GM23338 (cell line): ENCODE data around the gene RNF150. TPM values are rescaled to one million over a fixed set of nuclear protein-coding genes. Genes with fewer than 3 reads are reported as not detected.

Experiments
- ATAC-seq: fragments of 200-7000 bp; cut with Tn5 transposase; 3 replicates; pipeline ENCODE4 v1.9.1; 2020
- DNase-seq: peaks from one replicate; pipeline ENCODE4 v3.0.0-alpha.2; 2015; ENCODE audit warnings: low spot score
- H2AFZ ChIP-seq: fragments of 200-600 bp; sonication (generic); 2 replicates; pipeline ENCODE4 v1.8.0; 2016; ENCODE audit warnings: antibody characterized with exemption, mild to moderate bottlenecking, moderate library complexity
- H3F3A ChIP-seq: fragments of 200-600 bp; sonication (generic); replicated peaks from 2 replicates; pipeline ENCODE4 v1.8.0; 2017; ENCODE audit warnings: antibody characterized with exemption, mixed run types, low read depth
- H3K27ac ChIP-seq: fragments of 200-600 bp; sonication (generic); 2 replicates; pipeline ENCODE4 v1.6.1; 2016; ENCODE audit warnings: low read depth
- H3K27me3 ChIP-seq: fragments of 200-600 bp; sonication (generic); 2 replicates; pipeline ENCODE4 v1.8.0; 2016; ENCODE audit warnings: mild to moderate bottlenecking, mixed run types, moderate library complexity; ENCODE audit not compliant: insufficient read depth
- H3K36me3 ChIP-seq: fragments of 200-600 bp; sonication (generic); 2 replicates; pipeline ENCODE4 v1.8.0; 2016; ENCODE audit warnings: mild to moderate bottlenecking; ENCODE audit not compliant: insufficient read depth
- H3K4me1 ChIP-seq: fragments of 200-600 bp; sonication (generic); 2 replicates; pipeline ENCODE4 v1.8.0; 2016; ENCODE audit warnings: mild to moderate bottlenecking, moderate library complexity; ENCODE audit not compliant: insufficient read depth
- H3K4me2 ChIP-seq: fragments of 200-600 bp; sonication (generic); 2 replicates; pipeline ENCODE4 v1.7.1; 2017; ENCODE audit warnings: mixed run types
- H3K4me3 ChIP-seq: fragments of 200-600 bp; sonication (generic); 2 replicates; pipeline ENCODE4 v1.6.1; 2016; ENCODE audit warnings: mixed run types
- H3K79me2 ChIP-seq: fragments of 200-600 bp; sonication (generic); replicated peaks from 2 replicates; pipeline ENCODE4 v1.8.0; 2017; ENCODE audit warnings: mild to moderate bottlenecking; ENCODE audit not compliant: insufficient read depth
- H3K9me2 ChIP-seq: fragments of 200-600 bp; sonication (generic); 2 replicates; pipeline ENCODE4 v1.8.0; 2017; ENCODE audit not compliant: insufficient read depth
- H4K20me1 ChIP-seq: fragments of 200-600 bp; sonication (generic); replicated peaks from 2 replicates; pipeline ENCODE4 v1.8.0; 2017; ENCODE audit warnings: mild to moderate bottlenecking; ENCODE audit not compliant: insufficient read depth
- H3K27ac Mint-ChIP-seq: 2 replicates; pipeline ENCODE4 v1.8.0; 2020; ENCODE audit warnings: inconsistent platforms, mild to moderate bottlenecking, moderate library complexity, mixed read lengths
- H3K27me3 Mint-ChIP-seq: 3 replicates; pipeline ENCODE4 v1.8.0; 2022; ENCODE audit warnings: low read depth, mild to moderate bottlenecking, moderate library complexity, mixed read lengths, inconsistent platforms; ENCODE audit not compliant: insufficient read depth, poor library complexity
- H3K36me3 Mint-ChIP-seq: 3 replicates; pipeline ENCODE4 v1.8.0; 2021; ENCODE audit warnings: low read depth, mild to moderate bottlenecking, inconsistent platforms, moderate library complexity, mixed read lengths
- H3K4me1 Mint-ChIP-seq: 3 replicates; pipeline ENCODE4 v1.8.0; 2020; ENCODE audit warnings: mild to moderate bottlenecking, inconsistent platforms, mixed read lengths
- H3K4me3 Mint-ChIP-seq: 3 replicates; pipeline ENCODE4 v1.8.0; 2021; ENCODE audit warnings: moderate library complexity, mild to moderate bottlenecking, inconsistent platforms, mixed read lengths
- H3K9me3 Mint-ChIP-seq: 3 replicates; pipeline ENCODE4 v1.8.0; 2020; ENCODE audit warnings: moderate library complexity, mild to moderate bottlenecking, inconsistent platforms, mixed read lengths
- EZH2 ChIP-seq: fragments of 200-600 bp; sonication (generic); IDR thresholded peaks from one replicate; pipeline ENCODE4 v1.8.0; 2017; ENCODE audit warnings: antibody characterized with exemption, mild to moderate bottlenecking, low read depth; ENCODE audit not compliant: unreplicated experiment
- EZH2phosphoT487 ChIP-seq: fragments of 200-600 bp; sonication (generic); IDR thresholded peaks from one replicate; pipeline ENCODE4 v1.8.1; 2018; ENCODE audit warnings: antibody characterized with exemption; ENCODE audit not compliant: unreplicated experiment
- JUNB ChIP-seq: IDR thresholded peaks from one replicate; pipeline ENCODE4 v1.6.1; 2016; ENCODE audit warnings: antibody characterized with exemption; ENCODE audit not compliant: unreplicated experiment
- POLR2AphosphoS5 ChIP-seq: IDR thresholded peaks from 2 replicates; pipeline ENCODE4 v1.6.1; 2016; ENCODE audit warnings: antibody characterized with exemption, low read depth
- STAT1 ChIP-seq: IDR thresholded peaks from one replicate; pipeline ENCODE4 v1.6.1; 2016; ENCODE audit warnings: antibody characterized with exemption; ENCODE audit not compliant: unreplicated experiment
- ZNF114 ChIP-seq: fragments of 250-450 bp; sonication (Bioruptor Pico); IDR thresholded peaks from 2 replicates; pipeline ENCODE4 v1.5.0; 2020; ENCODE audit warnings: mild to moderate bottlenecking, moderate library complexity
- ZNF331 ChIP-seq: fragments of 250-450 bp; sonication (Bioruptor Pico); IDR thresholded peaks from 2 replicates; pipeline ENCODE4 v1.5.0; 2020; ENCODE audit warnings: low read depth, mild to moderate bottlenecking, moderate library complexity
- polyA plus RNA-seq: library from polyadenylated mRNA; unstranded; fragments of >200 nt; fragmentation: Nextera tagmentation; extraction: Ambion mirVana; gene quantifications from 2 replicates; pipeline ENCODE4 v1.2.1, GENCODE V29; 2016
- total RNA-seq: library from RNA; depleted of rRNA; stranded (reverse); fragments of >200 nt; shearing (Covaris generic); gene quantifications from 2 replicates; pipeline ENCODE4 v1.2.3, GENCODE V29; 2014
- TF ChIP-seq, protein P1 (sequence below), 2 experiments: fragments of 200-600 bp in 1 of 2; sonication (generic) in 1 of 2; conservative IDR thresholded peaks; 2 replicates each; pipeline versions ENCODE4 v1.5.1 to v1.6.1; 2016 to 2017; ENCODE audit warnings: antibody characterized with exemption in 2 of 2, low read depth in 2 of 2, mild to moderate bottlenecking in 2 of 2, moderate library complexity in 1 of 2
- TF ChIP-seq, protein P2 (sequence below): IDR thresholded peaks from one replicate; pipeline ENCODE4 v1.6.1; 2018; ENCODE audit warnings: antibody characterized with exemption; ENCODE audit not compliant: unreplicated experiment
- TF ChIP-seq, protein P3 (sequence below): IDR thresholded peaks from 2 replicates; pipeline ENCODE4 v1.6.1; 2016; ENCODE audit warnings: antibody characterized with exemption

The RNF150 gene
- total and polyA plus RNA-seq, 2 experiments from 2014 or later: 1.3 to 6.1 TPM

DNA sequence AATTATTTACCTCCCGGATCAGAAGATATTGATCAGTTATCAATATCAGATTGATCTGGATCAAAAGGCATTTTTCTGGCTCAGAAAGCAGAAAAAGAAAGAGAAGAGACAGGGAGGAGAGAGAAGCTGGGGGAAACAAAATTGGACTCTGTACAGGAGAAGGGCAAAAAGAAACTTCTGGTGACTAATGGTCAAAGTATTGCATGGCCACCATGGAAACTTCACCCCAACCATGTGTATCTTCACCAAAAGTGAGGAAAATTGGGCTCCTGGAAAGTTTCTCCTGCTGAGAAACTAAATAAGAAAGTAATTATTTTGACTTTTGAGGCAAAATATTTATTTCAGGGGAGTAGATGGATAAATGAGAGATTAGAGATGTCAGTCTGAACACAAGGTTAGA lies 33.9 kb downstream of the RNF150 start:
- H3K36me3 ChIP-seq: no peaks in the 10 kb centered on the region
- no peaks in the 10 kb centered on the region for H3K4me1 ChIP-seq
- H3K27ac ChIP-seq: no peak overlapping the region
- H3K79me2 ChIP-seq: no peaks in the 10 kb centered on the region
- no peak for ATAC-seq
- Mint-ChIP-seq H3K27ac (no peak overlapping the region), H3K4me1 (no peaks in the 10 kb centered on the region), H3K9me3 (peaks cover 2% of the 10 kb centered on the region; the same call in 1 of the 3 replicates), H3K4me3 (no peak overlapping the region), H3K27me3 (no peaks in the 10 kb centered on the region), H3K36me3 (no peaks in the 10 kb centered on the region)
- H3F3A ChIP-seq: no peaks in the 10 kb centered on the region
- no peak overlapping the region for H2AFZ ChIP-seq
- no peaks in the 10 kb centered on the region for H3K9me2 ChIP-seq
- no peak overlapping the region for H3K4me2 ChIP-seq
- no peak for DNase-seq
- TF ChIP-seq STAT1: no peak
- TF ChIP-seq EZH2: no peak
- TF ChIP-seq POLR2AphosphoS5: no peak
- no peaks in the 10 kb centered on the region; the same call in 1 of the 2 replicates for H4K20me1 ChIP-seq
- H3K27me3 ChIP-seq: no peaks in the 10 kb centered on the region
- no peak overlapping the region for H3K4me3 ChIP-seq

DNA sequence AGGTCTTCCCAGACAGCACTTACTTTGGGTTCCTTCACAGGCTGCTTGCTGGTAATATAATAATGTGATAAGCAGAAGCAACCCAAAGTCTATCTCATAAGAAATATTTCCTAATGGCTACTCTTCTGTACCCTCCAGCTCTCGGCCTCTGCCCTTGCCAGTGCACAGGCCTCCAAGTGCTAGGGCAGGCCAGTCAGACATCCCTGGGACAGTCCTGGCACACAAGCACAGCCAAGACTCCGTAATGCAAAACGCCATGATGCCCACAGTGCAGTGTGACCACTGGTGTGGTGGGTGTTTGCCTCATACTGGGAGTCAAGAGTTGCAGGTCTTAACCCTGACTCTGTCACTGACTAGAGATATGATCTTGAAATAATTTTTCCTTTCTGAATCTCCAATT lies 35.1 kb downstream of the RNF150 start:
- Mint-ChIP-seq H3K9me3 (peaks cover 11% of the 10 kb centered on the region), H3K36me3 (peaks cover 8% of the 10 kb centered on the region; the same call in 2 of the 3 replicates), H3K27me3 (no peaks in the 10 kb centered on the region), H3K27ac (no peak overlapping the region), H3K4me3 (no peak overlapping the region), H3K4me1 (no peaks in the 10 kb centered on the region)
- no peaks in the 10 kb centered on the region for H3K9me2 ChIP-seq
- no peaks in the 10 kb centered on the region for H3F3A ChIP-seq
- no peaks in the 10 kb centered on the region; the same call in 1 of the 2 replicates for H4K20me1 ChIP-seq
- H3K4me1 ChIP-seq: no peaks in the 10 kb centered on the region
- no peaks in the 10 kb centered on the region for H3K36me3 ChIP-seq
- H3K27ac ChIP-seq: no peak overlapping the region
- no peak overlapping the region for H3K4me2 ChIP-seq
- TF ChIP-seq ZNF331 (CRISPR knock-in tag): no peak
- TF ChIP-seq EZH2phosphoT487: no peak
- TF ChIP-seq STAT1: no peak
- TF ChIP-seq, protein P1, sequence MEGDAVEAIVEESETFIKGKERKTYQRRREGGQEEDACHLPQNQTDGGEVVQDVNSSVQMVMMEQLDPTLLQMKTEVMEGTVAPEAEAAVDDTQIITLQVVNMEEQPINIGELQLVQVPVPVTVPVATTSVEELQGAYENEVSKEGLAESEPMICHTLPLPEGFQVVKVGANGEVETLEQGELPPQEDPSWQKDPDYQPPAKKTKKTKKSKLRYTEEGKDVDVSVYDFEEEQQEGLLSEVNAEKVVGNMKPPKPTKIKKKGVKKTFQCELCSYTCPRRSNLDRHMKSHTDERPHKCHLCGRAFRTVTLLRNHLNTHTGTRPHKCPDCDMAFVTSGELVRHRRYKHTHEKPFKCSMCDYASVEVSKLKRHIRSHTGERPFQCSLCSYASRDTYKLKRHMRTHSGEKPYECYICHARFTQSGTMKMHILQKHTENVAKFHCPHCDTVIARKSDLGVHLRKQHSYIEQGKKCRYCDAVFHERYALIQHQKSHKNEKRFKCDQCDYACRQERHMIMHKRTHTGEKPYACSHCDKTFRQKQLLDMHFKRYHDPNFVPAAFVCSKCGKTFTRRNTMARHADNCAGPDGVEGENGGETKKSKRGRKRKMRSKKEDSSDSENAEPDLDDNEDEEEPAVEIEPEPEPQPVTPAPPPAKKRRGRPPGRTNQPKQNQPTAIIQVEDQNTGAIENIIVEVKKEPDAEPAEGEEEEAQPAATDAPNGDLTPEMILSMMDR (conservative IDR thresholded peaks at IDR 0.05; ENCODE audit: low read depth in 2 of 2): no peak
- TF ChIP-seq, protein P2, sequence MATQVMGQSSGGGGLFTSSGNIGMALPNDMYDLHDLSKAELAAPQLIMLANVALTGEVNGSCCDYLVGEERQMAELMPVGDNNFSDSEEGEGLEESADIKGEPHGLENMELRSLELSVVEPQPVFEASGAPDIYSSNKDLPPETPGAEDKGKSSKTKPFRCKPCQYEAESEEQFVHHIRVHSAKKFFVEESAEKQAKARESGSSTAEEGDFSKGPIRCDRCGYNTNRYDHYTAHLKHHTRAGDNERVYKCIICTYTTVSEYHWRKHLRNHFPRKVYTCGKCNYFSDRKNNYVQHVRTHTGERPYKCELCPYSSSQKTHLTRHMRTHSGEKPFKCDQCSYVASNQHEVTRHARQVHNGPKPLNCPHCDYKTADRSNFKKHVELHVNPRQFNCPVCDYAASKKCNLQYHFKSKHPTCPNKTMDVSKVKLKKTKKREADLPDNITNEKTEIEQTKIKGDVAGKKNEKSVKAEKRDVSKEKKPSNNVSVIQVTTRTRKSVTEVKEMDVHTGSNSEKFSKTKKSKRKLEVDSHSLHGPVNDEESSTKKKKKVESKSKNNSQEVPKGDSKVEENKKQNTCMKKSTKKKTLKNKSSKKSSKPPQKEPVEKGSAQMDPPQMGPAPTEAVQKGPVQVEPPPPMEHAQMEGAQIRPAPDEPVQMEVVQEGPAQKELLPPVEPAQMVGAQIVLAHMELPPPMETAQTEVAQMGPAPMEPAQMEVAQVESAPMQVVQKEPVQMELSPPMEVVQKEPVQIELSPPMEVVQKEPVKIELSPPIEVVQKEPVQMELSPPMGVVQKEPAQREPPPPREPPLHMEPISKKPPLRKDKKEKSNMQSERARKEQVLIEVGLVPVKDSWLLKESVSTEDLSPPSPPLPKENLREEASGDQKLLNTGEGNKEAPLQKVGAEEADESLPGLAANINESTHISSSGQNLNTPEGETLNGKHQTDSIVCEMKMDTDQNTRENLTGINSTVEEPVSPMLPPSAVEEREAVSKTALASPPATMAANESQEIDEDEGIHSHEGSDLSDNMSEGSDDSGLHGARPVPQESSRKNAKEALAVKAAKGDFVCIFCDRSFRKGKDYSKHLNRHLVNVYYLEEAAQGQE: no peak
- TF ChIP-seq JUNB: no peak
- TF ChIP-seq POLR2AphosphoS5: no peak
- TF ChIP-seq, protein P3, sequence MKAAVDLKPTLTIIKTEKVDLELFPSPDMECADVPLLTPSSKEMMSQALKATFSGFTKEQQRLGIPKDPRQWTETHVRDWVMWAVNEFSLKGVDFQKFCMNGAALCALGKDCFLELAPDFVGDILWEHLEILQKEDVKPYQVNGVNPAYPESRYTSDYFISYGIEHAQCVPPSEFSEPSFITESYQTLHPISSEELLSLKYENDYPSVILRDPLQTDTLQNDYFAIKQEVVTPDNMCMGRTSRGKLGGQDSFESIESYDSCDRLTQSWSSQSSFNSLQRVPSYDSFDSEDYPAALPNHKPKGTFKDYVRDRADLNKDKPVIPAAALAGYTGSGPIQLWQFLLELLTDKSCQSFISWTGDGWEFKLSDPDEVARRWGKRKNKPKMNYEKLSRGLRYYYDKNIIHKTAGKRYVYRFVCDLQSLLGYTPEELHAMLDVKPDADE: no peak
- no peak for TF ChIP-seq EZH2
- no peak for TF ChIP-seq ZNF114
- H3K4me3 ChIP-seq: no peak overlapping the region
- DNase-seq: no peak
- H3K27me3 ChIP-seq: no peaks in the 10 kb centered on the region
- no peaks in the 10 kb centered on the region for H3K79me2 ChIP-seq
- no peak overlapping the region for H2AFZ ChIP-seq
- no peak for ATAC-seq
